Astrocyte of the spinal cord (primary cell): Measurements from ENCODE around the gene XPO6.

ENCODE experiments used
- DNase-seq: peaks from one replicate; pipeline ENCODE4 v3.0.0; 2011; ENCODE audit warnings: low read depth, low spot score
- H3K4me3 ChIP-seq: 2 replicates; pipeline ENCODE4 v1.5.1; 2011; ENCODE audit warnings: low read depth, mild to moderate bottlenecking, low read length, moderate library complexity
- CTCF ChIP-seq: IDR thresholded peaks from 2 replicates; pipeline ENCODE4 v1.5.1; 2012; ENCODE audit warnings: low read depth, mild to moderate bottlenecking, low read length, inconsistent platforms
- in situ Hi-C: cut with HindIII; loops from 2 replicates; pipeline ENCODE4 v1.10.0; 2017; ENCODE audit warnings: low sequenced_read_pairs

The XPO6 gene

GRCh38 chr16:28106467-28107215 is 105.1 kb downstream of the XPO6 start:
- TF ChIP-seq CTCF = no peak
- in situ Hi-C loops = no loop called here
- no peak for DNase-seq
- no peak overlapping the region for H3K4me3 ChIP-seq

DNA sequence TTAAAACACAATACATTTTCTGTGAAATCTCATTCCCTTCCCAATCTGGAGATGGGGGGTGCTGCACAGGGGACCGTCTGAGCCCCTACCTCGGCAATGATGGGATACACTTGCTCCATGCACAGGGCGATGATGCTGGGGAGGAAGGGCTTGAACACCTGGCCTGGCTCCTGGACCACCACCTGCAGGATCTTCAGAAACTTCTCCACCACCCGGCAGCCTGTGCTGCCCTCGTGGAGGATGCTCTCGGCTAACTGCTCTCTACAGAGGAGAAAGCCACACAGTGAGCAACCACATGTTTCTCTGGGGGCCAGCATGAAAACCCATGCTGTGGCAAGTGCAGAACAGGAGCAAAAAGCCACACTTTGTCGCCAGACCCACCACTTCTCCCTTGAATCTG is 105.8 kb downstream of the XPO6 start:
- H3K4me3 ChIP-seq = no peak overlapping the region
- no peak for TF ChIP-seq CTCF
- no peak for DNase-seq
- in situ Hi-C loops = no loop called here

DNA sequence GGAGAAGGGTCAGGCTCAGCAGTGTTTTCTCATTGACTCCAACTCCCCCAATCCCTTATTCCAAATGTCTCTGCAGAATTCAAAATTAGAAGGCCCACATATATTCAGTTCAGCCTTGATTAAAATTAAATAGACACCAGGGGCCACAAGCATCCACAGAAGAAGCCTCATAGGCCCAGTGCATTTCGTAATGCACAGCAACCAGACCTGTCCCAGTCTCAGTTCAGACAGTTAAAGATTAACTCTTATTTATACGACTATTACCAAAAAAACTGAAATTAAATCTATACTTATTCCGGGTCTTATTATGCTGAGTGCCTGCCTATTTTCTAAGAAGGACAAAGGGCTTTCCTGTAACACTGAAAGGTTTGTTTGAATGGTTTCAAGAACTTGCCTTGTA is 106.5 kb downstream of the XPO6 start:
- in situ Hi-C loops = no loop called here
- DNase-seq = no peak
- no peak overlapping the region for H3K4me3 ChIP-seq
- TF ChIP-seq CTCF = no peak

DNA sequence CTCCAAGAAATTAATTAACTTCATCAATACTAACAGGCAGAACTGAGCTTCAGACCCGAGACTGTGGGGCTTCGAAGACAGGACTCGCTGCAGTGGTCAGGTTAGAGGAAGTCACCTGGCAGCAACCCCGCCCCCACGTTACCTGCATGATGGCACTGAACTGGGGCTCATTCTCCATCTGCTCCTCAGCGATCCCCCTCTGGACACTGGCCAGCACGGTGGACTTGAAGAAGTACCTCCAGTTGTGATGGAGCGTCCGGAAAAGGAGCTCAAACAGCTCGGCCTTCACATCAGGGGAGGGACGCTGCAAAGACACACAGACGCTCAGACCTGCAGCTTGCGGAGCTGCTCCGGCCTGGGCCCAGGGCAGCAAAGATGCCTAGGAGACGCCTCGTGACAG is 107.4 kb downstream of the XPO6 start:
- H3K4me3 ChIP-seq = no peak overlapping the region
- in situ Hi-C loops = no loop called here
- TF ChIP-seq CTCF = no peak
- no peak for DNase-seq

DNA sequence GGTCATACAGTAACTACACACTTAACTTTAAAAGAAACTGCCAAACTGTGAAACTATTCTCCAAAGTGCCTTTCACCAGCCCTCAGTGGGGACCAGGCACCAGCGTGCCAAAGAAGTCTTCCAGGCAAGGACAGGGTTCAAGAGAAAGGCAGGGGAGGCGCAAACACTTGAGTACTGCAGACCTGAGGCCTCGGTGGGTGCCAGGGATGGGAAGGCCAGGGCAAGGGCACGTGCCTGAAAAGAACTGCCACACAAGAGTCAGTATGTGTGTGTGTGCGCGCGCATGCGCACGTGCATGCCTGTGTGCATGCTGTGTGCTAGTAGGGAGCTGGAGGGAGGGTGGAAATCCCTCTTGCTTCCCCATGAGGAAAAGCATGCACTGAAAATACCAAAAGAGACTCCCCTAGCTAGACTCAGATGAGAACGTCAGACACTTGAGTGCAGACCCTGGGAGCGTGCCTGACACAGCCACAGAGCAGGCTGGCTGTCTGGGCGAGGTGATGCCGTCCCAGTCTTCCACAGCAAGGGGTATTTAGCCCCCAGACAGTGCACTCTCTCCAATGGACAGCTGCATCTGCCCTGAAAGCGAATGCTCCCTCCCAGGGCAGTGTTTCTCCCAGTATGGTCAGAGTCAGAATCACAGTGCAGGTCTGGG is 108.1 kb downstream of the XPO6 start:
- DNase-seq = no peak
- TF ChIP-seq CTCF = no peak
- H3K4me3 ChIP-seq = no peak overlapping the region
- in situ Hi-C loops = no loop called here

DNA sequence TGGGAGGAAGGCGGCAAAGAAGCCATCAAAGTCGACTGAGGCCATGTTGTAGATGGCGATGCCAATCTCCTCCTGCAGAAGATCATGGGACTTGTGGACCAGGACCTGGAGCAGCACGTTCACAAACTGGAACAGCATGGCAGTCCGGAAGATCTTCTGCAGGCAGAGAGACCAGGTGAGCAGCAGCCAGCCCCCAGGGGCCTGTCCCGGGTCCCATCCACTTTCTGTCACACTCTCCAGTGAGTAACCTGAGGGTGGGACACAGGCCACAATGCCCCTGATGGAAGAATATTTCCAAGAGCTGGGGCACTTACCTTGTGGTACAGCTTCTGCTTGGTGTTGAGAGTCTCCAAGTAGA is 110.3 kb downstream of the XPO6 start:
- DNase-seq = no peak
- no peak for TF ChIP-seq CTCF
- in situ Hi-C loops = no loop called here
- H3K4me3 ChIP-seq = no peak overlapping the region
